WTC11 (cell line): ENCODE data around the gene SRSF1. TPM values are rescaled to one million over a fixed set of nuclear protein-coding genes. Genes with fewer than 3 reads are reported as not detected.

Source experiments
- ATAC-seq: fragments of 200-7000 bp; cut with Tn5 transposase; 2 replicates; pipeline ENCODE4 v1.10.0; 2021; ENCODE audit warnings: mild to moderate bottlenecking, moderate library complexity
- CTCF ChIA-PET: fragments of 300-600 bp; sonication (Branson Sonifier 250); formaldehyde crosslinking; loops from one replicate; lab custom pipeline; 2021; ENCODE audit warnings: antibody characterized with exemption; lab: Charles Lee
- POLR2A ChIA-PET: fragments of 350-600 bp; sonication (Branson Sonifier 250); formaldehyde crosslinking; loops from one replicate; lab custom pipeline; 2021; ENCODE audit warnings: antibody characterized with exemption; lab: Charles Lee
- DNase-seq: peaks from one replicate; pipeline ENCODE4 v3.0.0; 2021; ENCODE audit warnings: low spot score
- H3K27ac Mint-ChIP-seq: 2 replicates; pipeline ENCODE4 v1.8.0; 2021; ENCODE audit warnings: mixed read lengths
- H3K27me3 Mint-ChIP-seq: 2 replicates; pipeline ENCODE4 v1.8.0; 2021; ENCODE audit warnings: low read depth, mild to moderate bottlenecking, moderate library complexity, mixed read lengths
- H3K36me3 Mint-ChIP-seq: 2 replicates; pipeline ENCODE4 v1.8.0; 2021; ENCODE audit warnings: mixed read lengths
- H3K4me1 Mint-ChIP-seq: 2 replicates; pipeline ENCODE4 v1.8.0; 2022; ENCODE audit warnings: mixed read lengths
- H3K4me3 Mint-ChIP-seq: 2 replicates; pipeline ENCODE4 v1.8.0; 2021; ENCODE audit warnings: mild to moderate bottlenecking, moderate library complexity, mixed read lengths
- H3K9me3 Mint-ChIP-seq: 2 replicates; pipeline ENCODE4 v1.8.0; 2021; ENCODE audit warnings: mixed read lengths
- ATF1 ChIP-seq: sonication (generic); formaldehyde crosslinking; IDR thresholded peaks from 2 replicates; pipeline ENCODE4 v1.8.1; 2023; ENCODE audit warnings: mild to moderate bottlenecking, moderate library complexity, missing genetic modification reagents
- ATF2 ChIP-seq: sonication (generic); formaldehyde crosslinking; IDR thresholded peaks from 2 replicates; pipeline ENCODE4 v1.8.1; 2022; ENCODE audit warnings: low read depth, missing genetic modification reagents, borderline replicate concordance
- ATF3 ChIP-seq: sonication (generic); formaldehyde crosslinking; conservative IDR thresholded peaks from 2 replicates; pipeline ENCODE4 v1.8.1; 2022; ENCODE audit warnings: mild to moderate bottlenecking, missing genetic modification reagents
- ELF4 ChIP-seq: sonication (generic); formaldehyde crosslinking; IDR thresholded peaks from 2 replicates; pipeline ENCODE4 v1.8.1; 2022; ENCODE audit warnings: low read depth, mild to moderate bottlenecking, moderate library complexity, missing genetic modification reagents
- FOXK1 ChIP-seq: sonication (generic); formaldehyde crosslinking; IDR thresholded peaks from 2 replicates; pipeline ENCODE4 v1.8.0; 2022; ENCODE audit warnings: mild to moderate bottlenecking, moderate library complexity, missing genetic modification reagents
- FOXP1 ChIP-seq: sonication (generic); formaldehyde crosslinking; IDR thresholded peaks from 2 replicates; pipeline ENCODE4 v1.8.0; 2022; ENCODE audit warnings: missing genetic modification reagents, mild to moderate bottlenecking, moderate library complexity, borderline replicate concordance
- GRHL2 ChIP-seq: fragments of 250-450 bp; sonication (Bioruptor Pico); IDR thresholded peaks from 2 replicates; pipeline ENCODE4 v1.8.0; 2022; ENCODE audit warnings: mild to moderate bottlenecking, moderate library complexity; ENCODE audit not compliant: insufficient replicate concordance, severe bottlenecking
- KAT7 ChIP-seq: sonication (generic); formaldehyde crosslinking; IDR thresholded peaks from 2 replicates; pipeline ENCODE4 v1.8.1; 2023; ENCODE audit warnings: missing genetic modification reagents, mild to moderate bottlenecking, borderline replicate concordance
- NFE2L1 ChIP-seq: sonication (generic); formaldehyde crosslinking; IDR thresholded peaks from 2 replicates; pipeline ENCODE4 v1.8.1; 2023; ENCODE audit warnings: missing genetic modification reagents
- NR2C2 ChIP-seq: sonication (generic); formaldehyde crosslinking; IDR thresholded peaks from 2 replicates; pipeline ENCODE4 v1.8.0; 2022; ENCODE audit warnings: mild to moderate bottlenecking, missing genetic modification reagents
- NR3C1 ChIP-seq: sonication (generic); formaldehyde crosslinking; conservative IDR thresholded peaks from 2 replicates; pipeline ENCODE4 v1.8.1; 2023; ENCODE audit warnings: low read depth, mild to moderate bottlenecking, missing genetic modification reagents
- RORB ChIP-seq: fragments of 250-450 bp; sonication (Bioruptor Pico); IDR thresholded peaks from 2 replicates; pipeline ENCODE4 v1.9.0; 2021; ENCODE audit warnings: mild to moderate bottlenecking
- SMAD3 ChIP-seq: sonication (generic); formaldehyde crosslinking; IDR thresholded peaks from 2 replicates; pipeline ENCODE4 v1.8.0; 2022; ENCODE audit warnings: missing genetic modification reagents, mild to moderate bottlenecking, borderline replicate concordance
- SOX15 ChIP-seq: fragments of 250-450 bp; sonication (Bioruptor Pico); IDR thresholded peaks from 2 replicates; pipeline ENCODE4 v1.9.0; 2021; ENCODE audit warnings: mild to moderate bottlenecking
- SP1 ChIP-seq: sonication (generic); formaldehyde crosslinking; conservative IDR thresholded peaks from 2 replicates; pipeline ENCODE4 v1.8.1; 2022; ENCODE audit warnings: missing genetic modification reagents
- STAT6 ChIP-seq: sonication (generic); formaldehyde crosslinking; conservative IDR thresholded peaks from 2 replicates; pipeline ENCODE4 v1.8.1; 2023; ENCODE audit warnings: mild to moderate bottlenecking, low read depth, missing genetic modification reagents, moderate library complexity
- TEAD4 ChIP-seq: sonication (generic); formaldehyde crosslinking; IDR thresholded peaks from 2 replicates; pipeline ENCODE4 v1.8.0; 2022; ENCODE audit warnings: mild to moderate bottlenecking, missing genetic modification reagents
- TP53 ChIP-seq: sonication (generic); formaldehyde crosslinking; IDR thresholded peaks from 2 replicates; pipeline ENCODE4 v1.8.1; 2023; ENCODE audit warnings: mild to moderate bottlenecking, missing genetic modification reagents
- USF2 ChIP-seq: sonication (generic); formaldehyde crosslinking; IDR thresholded peaks from 2 replicates; pipeline ENCODE4 v1.8.1; 2023; ENCODE audit warnings: mild to moderate bottlenecking, missing genetic modification reagents, moderate library complexity
- ZNF138 ChIP-seq: sonication (generic); formaldehyde crosslinking; conservative IDR thresholded peaks from 2 replicates; pipeline ENCODE4 v1.8.1; 2022; ENCODE audit warnings: mild to moderate bottlenecking, moderate library complexity, missing genetic modification reagents
- ZNF281 ChIP-seq: sonication (generic); formaldehyde crosslinking; IDR thresholded peaks from 2 replicates; pipeline ENCODE4 v1.8.0; 2023; ENCODE audit warnings: mild to moderate bottlenecking, missing genetic modification reagents
- ZNF532 ChIP-seq: fragments of 250-450 bp; sonication (Bioruptor Pico); IDR thresholded peaks from 2 replicates; pipeline ENCODE4 v1.9.0; 2021; ENCODE audit warnings: mild to moderate bottlenecking, borderline replicate concordance
- ZSCAN18 ChIP-seq: fragments of 250-450 bp; sonication (Bioruptor Pico); IDR thresholded peaks from 2 replicates; pipeline ENCODE4 v2.1.2; 2022; ENCODE audit warnings: mild to moderate bottlenecking, moderate library complexity
- total RNA-seq: library from RNA; stranded (reverse); gene quantifications from 3 replicates; pipeline ENCODE4 v1.2.3, GENCODE V29; 2021

Gene SRSF1
- total RNA-seq, 1 experiment from 2014 or later = 387 TPM

GRCh38 chr17:57985675-57985974 lies 21.4 kb downstream of the SRSF1 start (continued):
- TF ChIP-seq ZNF532 (CRISPR knock-in tag) (no peak), ZNF138 (CRISPR knock-in tag) (no peak), KAT7 (no peak), NR3C1 (no peak), ATF1 (no peak), SOX15 (CRISPR knock-in tag) (no peak), ZSCAN18 (CRISPR knock-in tag) (no peak), FOXP1 (no peak), ATF3 (CRISPR knock-in tag) (no peak), STAT6 (CRISPR knock-in tag) (no peak), SMAD3 (CRISPR knock-in tag) (no peak), ATF2 (CRISPR knock-in tag) (no peak), GRHL2 (CRISPR knock-in tag) (no peak)

- Mint-ChIP-seq H3K36me3 (peaks cover 22% of the 10 kb centered on the region), H3K9me3 (no peaks in the 10 kb centered on the region), H3K4me3 (0 out of 2 replicates have a peak overlapping the region, but pooled peaks have one; percentile 19), H3K4me1 (peaks cover 52% of the 10 kb centered on the region), H3K27ac (no peak overlapping the region), H3K27me3 (no peaks in the 10 kb centered on the region)
- POLR2A ChIA-PET = no interaction called here
- DNase-seq (no peak), ATAC-seq (no peak)
- CTCF ChIA-PET = interaction anchor here (0.7 to 3.4 kb wide), 8 partner anchors 9 to 127 kb away, joined by 3 to 13 read pairs (median 4); no protein-coding TSS in a partner anchor
- no peak for TF ChIP-seq NR2C2
- no peak for TF ChIP-seq FOXK1
- no peak for TF ChIP-seq ZNF281 (CRISPR knock-in tag)
- TF ChIP-seq NFE2L1 = no peak
- no peak for TF ChIP-seq FOXP1
- TF ChIP-seq TP53 (CRISPR knock-in tag) = no peak
- no peak for TF ChIP-seq USF2 (CRISPR knock-in tag)
- TF ChIP-seq RORB = no peak
- TF ChIP-seq ELF4 (CRISPR knock-in tag) = no peak
- TF ChIP-seq TEAD4 (CRISPR knock-in tag) = no peak
- no peak for TF ChIP-seq NR3C1
- TF ChIP-seq SP1 (CRISPR knock-in tag) = no peak
These were observed 21.9 kb downstream of the SRSF1 start for GRCh38 chr17:57984936-57985674.
